ENCODE data around the gene CBX7.

GRCh38 chr22:39120983-39121382 lies 31.5 kb downstream of the CBX7 start:
- TF ChIP-seq POLR2A (IDR thresholded peaks at IDR 0.05), result no peak
- TF ChIP-seq CTCF (IDR thresholded peaks at IDR 0.05), result no peak
- TF ChIP-seq EP300 (IDR thresholded peaks at IDR 0.05), result no peak
